Activated naive CD4-positive, alpha-beta T cell treated with anti-CD3 and anti-CD28 coated beads for 36 hours (primary cell): ENCODE data around the gene TMEM181. TPM values are rescaled to one million over a fixed set of nuclear protein-coding genes. Genes with fewer than 3 reads are reported as not detected.
"Not testable (repeated sequence)": the region's sequence is repeated elsewhere in the genome, so short reads cannot be mapped to it uniquely, and the experiment has no call there.

Experiments
- CTCF ChIA-PET: fragments of 350-600 bp; sonication (Branson Sonifier 250); formaldehyde crosslinking; loops from one replicate; lab custom pipeline; 2021; ENCODE audit warnings: antibody characterized with exemption; lab: Charles Lee
- DNase-seq: peaks from one replicate; pipeline ENCODE4 v3.0.0-alpha.2; 2020
- H3K27ac Mint-ChIP-seq: one replicate; pipeline ENCODE4 v1.8.0; 2021; ENCODE audit warnings: mild to moderate bottlenecking, mixed read lengths
- H3K27me3 Mint-ChIP-seq: one replicate; pipeline ENCODE4 v1.8.0; 2021; ENCODE audit warnings: low read depth, mixed read lengths
- H3K36me3 Mint-ChIP-seq: one replicate; pipeline ENCODE4 v1.8.0; 2021; ENCODE audit warnings: low read depth, mixed read lengths
- H3K4me1 Mint-ChIP-seq: one replicate; pipeline ENCODE4 v1.8.0; 2021; ENCODE audit warnings: low read depth, mixed read lengths
- H3K4me3 Mint-ChIP-seq: one replicate; pipeline ENCODE4 v1.8.0; 2021; ENCODE audit warnings: mild to moderate bottlenecking, moderate library complexity, mixed read lengths
- H3K9me3 Mint-ChIP-seq: one replicate; pipeline ENCODE4 v1.8.0; 2021; ENCODE audit warnings: mixed read lengths
- intact Hi-C: fragments of 100-400 bp; cut with micrococcal nuclease; formaldehyde crosslinking; loops from one replicate; pipeline ENCODE4 v1.15.1; 2023
- total RNA-seq, 2 experiments: library from RNA; stranded (reverse); gene quantifications; one replicate each; pipeline ENCODE4 v1.2.3, GENCODE V29; 2021

Gene TMEM181
- total RNA-seq, 2 experiments from 2014 or later = 8.3 to 8.6 TPM

GRCh38 chr6:158630938-158631616, 71.2 kb downstream of the TMEM181 start:
- Mint-ChIP-seq H3K4me1 (peaks cover 38% of the 10 kb centered on the region), H3K36me3 (peaks cover 42% of the 10 kb centered on the region), H3K27me3 (no peaks in the 10 kb centered on the region), H3K27ac (peak overlapping the region; percentile 83), H3K4me3 (no peak overlapping the region), H3K9me3 (no peaks in the 10 kb centered on the region)
- intact Hi-C loops = loop anchor here (1.0 to 2.0 kb wide), 2 partner anchors 12 to 18 kb away; no protein-coding TSS in a partner anchor
- no peak for DNase-seq
- CTCF ChIA-PET = interaction anchor here (1.7 kb wide), 1 partner anchor 29 kb away, joined by 3 read pairs; no protein-coding TSS in a partner anchor

GRCh38 chr6:158631678-158632537, 72.0 kb downstream of the TMEM181 start:
- CTCF ChIA-PET = interaction anchor here (1.0 to 1.7 kb wide), 2 partner anchors 28 to 29 kb away, joined by 3 read pairs; no protein-coding TSS in a partner anchor
- Mint-ChIP-seq H3K4me1 (peaks cover 46% of the 10 kb centered on the region), H3K9me3 (no peaks in the 10 kb centered on the region), H3K27me3 (no peaks in the 10 kb centered on the region), H3K27ac (peak overlapping the region; percentile 83), H3K4me3 (no peak overlapping the region), H3K36me3 (peaks cover 47% of the 10 kb centered on the region)
- DNase-seq = no peak
- intact Hi-C loops = loop anchor here (2.0 kb wide), 1 partner anchor 17 kb away; no protein-coding TSS in a partner anchor

GRCh38 chr6:158632538-158633119, 72.7 kb downstream of the TMEM181 start:
- H3K4me3 Mint-ChIP-seq, DNase-seq, H3K9me3 Mint-ChIP-seq, intact Hi-C loops, H3K27me3 Mint-ChIP-seq: not testable (repeated sequence)
- peaks cover 53% of the 10 kb centered on the region for H3K4me1 Mint-ChIP-seq
- peak overlapping the region; percentile 83 for H3K27ac Mint-ChIP-seq
- CTCF ChIA-PET = interaction anchor here (0.6 to 1.0 kb wide), 2 partner anchors 27 to 28 kb away, joined by 3 read pairs; no protein-coding TSS in a partner anchor
- peaks cover 53% of the 10 kb centered on the region for H3K36me3 Mint-ChIP-seq

GRCh38 chr6:158633127-158633526, 73.2 kb downstream of the TMEM181 start:
- no peak for DNase-seq
- Mint-ChIP-seq H3K4me1 (peaks cover 55% of the 10 kb centered on the region), H3K4me3 (no peak overlapping the region), H3K27me3 (no peaks in the 10 kb centered on the region), H3K27ac (peak overlapping the region; percentile 83), H3K9me3 (no peaks in the 10 kb centered on the region), H3K36me3 (peaks cover 53% of the 10 kb centered on the region)
- CTCF ChIA-PET = interaction anchor here (0.6 to 1.0 kb wide), 2 partner anchors 27 to 28 kb away, joined by 3 read pairs; no protein-coding TSS in a partner anchor
- intact Hi-C loops = no loop called here

- CTCF ChIA-PET = interaction anchor here (0.6 kb wide), 1 partner anchor 57 kb away, joined by 7 read pairs; no protein-coding TSS in a partner anchor
- Mint-ChIP-seq H3K9me3 (no peaks in the 10 kb centered on the region), H3K4me1 (peaks cover 60% of the 10 kb centered on the region), H3K27ac (peak overlapping the region; percentile 83), H3K36me3 (peaks cover 51% of the 10 kb centered on the region), H3K27me3 (no peaks in the 10 kb centered on the region), H3K4me3 (no peak overlapping the region)
- DNase-seq = no peak
- intact Hi-C loops = loop anchor here (1.0 kb wide), 1 partner anchor 7 kb away; no protein-coding TSS in a partner anchor
These were observed 75.0 kb downstream of the TMEM181 start for GRCh38 chr6:158634695-158635426.

- Mint-ChIP-seq H3K4me1 (peaks cover 64% of the 10 kb centered on the region), H3K9me3 (no peaks in the 10 kb centered on the region), H3K36me3 (peaks cover 54% of the 10 kb centered on the region), H3K4me3 (no peak overlapping the region), H3K27ac (peak overlapping the region; percentile 75), H3K27me3 (no peaks in the 10 kb centered on the region)
- CTCF ChIA-PET = no interaction called here
- DNase-seq = no peak
- intact Hi-C loops = no loop called here
These were observed 75.7 kb downstream of the TMEM181 start for GRCh38 chr6:158635427-158636073.

- Mint-ChIP-seq H3K4me3 (no peak overlapping the region), H3K9me3 (no peaks in the 10 kb centered on the region), H3K27me3 (no peaks in the 10 kb centered on the region), H3K4me1 (peaks cover 64% of the 10 kb centered on the region), H3K27ac (peak overlapping the region; percentile 75), H3K36me3 (peaks cover 53% of the 10 kb centered on the region)
- intact Hi-C loops = no loop called here
- CTCF ChIA-PET = interaction anchor here (0.6 to 3.5 kb wide), 2 partner anchors 54 to 96 kb away, joined by 5 to 14 read pairs; no protein-coding TSS in a partner anchor
- DNase-seq = no peak
These were observed 76.9 kb downstream of the TMEM181 start for GRCh38 chr6:158636778-158637177.

- CTCF ChIA-PET = interaction anchor here (3.5 kb wide), 1 partner anchor 53 kb away, joined by 14 read pairs; no protein-coding TSS in a partner anchor
- peaks cover 72% of the 10 kb centered on the region for H3K4me1 Mint-ChIP-seq
- H3K27ac Mint-ChIP-seq = peak overlapping the region; percentile 18
- DNase-seq = no peak
- no peaks in the 10 kb centered on the region for H3K27me3 Mint-ChIP-seq
- H3K4me3 Mint-ChIP-seq = no peak overlapping the region
- H3K9me3 Mint-ChIP-seq = no peaks in the 10 kb centered on the region
- intact Hi-C loops = no loop called here
- peaks cover 62% of the 10 kb centered on the region for H3K36me3 Mint-ChIP-seq
These were observed 78.5 kb downstream of the TMEM181 start for GRCh38 chr6:158638324-158638854.

GRCh38 chr6:158639056-158639455, 79.2 kb downstream of the TMEM181 start:
- no peaks in the 10 kb centered on the region for H3K9me3 Mint-ChIP-seq
- H3K27me3 Mint-ChIP-seq = no peaks in the 10 kb centered on the region
- peaks cover 67% of the 10 kb centered on the region for H3K36me3 Mint-ChIP-seq
- peaks cover 72% of the 10 kb centered on the region for H3K4me1 Mint-ChIP-seq
- H3K27ac Mint-ChIP-seq = peak overlapping the region; percentile 84
- intact Hi-C loops = no loop called here
- no peak for DNase-seq
- no peak overlapping the region for H3K4me3 Mint-ChIP-seq
- CTCF ChIA-PET = interaction anchor here (0.9 to 3.5 kb wide), 2 partner anchors 10 to 52 kb away, joined by 4 to 14 read pairs; no protein-coding TSS in a partner anchor

GRCh38 chr6:158640519-158640918, 80.6 kb downstream of the TMEM181 start:
- peaks cover 65% of the 10 kb centered on the region for H3K36me3 Mint-ChIP-seq
- no peaks in the 10 kb centered on the region for H3K9me3 Mint-ChIP-seq
- H3K4me3 Mint-ChIP-seq = peak overlapping the region; percentile 23
- DNase-seq = no peak
- H3K27me3 Mint-ChIP-seq = no peaks in the 10 kb centered on the region
- peaks cover 71% of the 10 kb centered on the region for H3K4me1 Mint-ChIP-seq
- intact Hi-C loops = loop anchor here (10.0 kb wide), 1 partner anchor 1124 kb away; the partner anchor contains the start of gene ACAT2
- CTCF ChIA-PET = interaction anchor here (0.7 to 1.6 kb wide), 3 partner anchors 9 to 22 kb away, joined by 3 to 4 read pairs (median 4); partner anchors contain the start of gene SYTL3
- H3K27ac Mint-ChIP-seq = peak overlapping the region; percentile 84
